Jurkat, Clone E6-1 (cell line): ENCODE results near the gene ABHD12.

Source experiments
- DNase-seq: peaks from one replicate; pipeline ENCODE4 v3.0.0-alpha.2; 2011; ENCODE audit warnings: low read depth, low spot score
- H3K4me3 ChIP-seq: 2 replicates; pipeline ENCODE4 v1.5.1; 2011; ENCODE audit warnings: mild to moderate bottlenecking, low read length, control low read depth, moderate library complexity

Gene ABHD12

GRCh38 chr20:25284131-25284601, 106.5 kb downstream of the ABHD12 start:
- DNase-seq, result no peak
- H3K4me3 ChIP-seq, result no peak overlapping the region

- no peak for DNase-seq
- H3K4me3 ChIP-seq, result no peak overlapping the region
Measured at GRCh38 chr20:25283221-25283951, 107.2 kb downstream of the ABHD12 start.

- no peak overlapping the region for H3K4me3 ChIP-seq
- no peak for DNase-seq
Measured at GRCh38 chr20:25282796-25283195, 107.8 kb downstream of the ABHD12 start.

- DNase-seq, result peak; percentile 39
- no peak overlapping the region for H3K4me3 ChIP-seq
Measured at GRCh38 chr20:25282034-25282781, 108.4 kb downstream of the ABHD12 start.

GRCh38 chr20:25281541-25281991, 109.1 kb downstream of the ABHD12 start:
- H3K4me3 ChIP-seq, result no peak overlapping the region
- DNase-seq, result peak; percentile 95

- no peak overlapping the region for H3K4me3 ChIP-seq
- no peak for DNase-seq
Measured at GRCh38 chr20:25280574-25281535, 109.8 kb downstream of the ABHD12 start.

- no peak for DNase-seq
- no peak overlapping the region for H3K4me3 ChIP-seq
Measured at GRCh38 chr20:25280051-25280573, 110.5 kb downstream of the ABHD12 start.

GRCh38 chr20:25279403-25279802, 111.2 kb downstream of the ABHD12 start:
- no peak for DNase-seq

GRCh38 chr20:25278636-25279361, 111.8 kb downstream of the ABHD12 start:
- no peak for DNase-seq

More at GRCh38 chr20:25279403-25279802, 111.2 kb downstream of the ABHD12 start:
- H3K4me3 ChIP-seq, result no peak overlapping the region

GRCh38 chr20:25277941-25278521, 112.6 kb downstream of the ABHD12 start:
- DNase-seq, result no peak
- no peak overlapping the region for H3K4me3 ChIP-seq

More at GRCh38 chr20:25278636-25279361, 111.8 kb downstream of the ABHD12 start:
- H3K4me3 ChIP-seq, result no peak overlapping the region

GRCh38 chr20:25277051-25277801, 113.4 kb downstream of the ABHD12 start:
- no peak overlapping the region for H3K4me3 ChIP-seq
- DNase-seq, result no peak

GRCh38 chr20:25276533-25277050, 114.0 kb downstream of the ABHD12 start:
- H3K4me3 ChIP-seq, result no peak overlapping the region
- DNase-seq, result no peak

GRCh38 chr20:25275813-25276532, 114.7 kb downstream of the ABHD12 start:
- DNase-seq, result no peak
- H3K4me3 ChIP-seq, result no peak overlapping the region

- no peak overlapping the region for H3K4me3 ChIP-seq
- no peak for DNase-seq
Measured at GRCh38 chr20:25274891-25275812, 115.5 kb downstream of the ABHD12 start.

- DNase-seq, result no peak
- no peak overlapping the region for H3K4me3 ChIP-seq
Measured at GRCh38 chr20:25274481-25274880, 116.2 kb downstream of the ABHD12 start.
